Gastrocnemius medialis (tissue), 4 donors: ENCODE results near the gene TPRA1.
"Not testable (repeated sequence)": the region's sequence is repeated elsewhere in the genome, so short reads cannot be mapped to it uniquely, and the experiment has no call there.

Experiments
- CTCF ChIP-seq, 5 experiments: fragments of 450-650 bp in 3 of 5; fragments of 200-600 bp in 2 of 5; sonication (generic) in 2 of 5; IDR thresholded peaks in 4 of 5; conservative IDR thresholded peaks in 1 of 5; 1 replicate in 4 of 5; 2 replicates in 1 of 5; pipeline ENCODE4 v1.5.1; 2016 to 2019; ENCODE audit warnings: antibody characterized with exemption in 5 of 5, mild to moderate bottlenecking in 3 of 5, moderate library complexity in 3 of 5
- POLR2A ChIP-seq, 2 donors: fragments of 450-650 bp; IDR thresholded peaks; one replicate each; pipeline ENCODE4 v1.6.1; 2017; ENCODE audit warnings: antibody characterized with exemption in 2 of 2, mild to moderate bottlenecking in 2 of 2, moderate library complexity in 2 of 2

- TF ChIP-seq CTCF (IDR thresholded peaks at IDR 0.05 in 4 of 5, conservative IDR thresholded peaks at IDR 0.05 in 1 of 5); POLR2A (IDR thresholded peaks at IDR 0.05): not testable (repeated sequence)
Measured at GRCh38 chr3:127605547-127605946, 15.0 kb upstream of the TPRA1 start.
